K562 treated with DMSO at 1 percent for 24 hours (cell line): ENCODE measurements around the gene LRRC8E. TPM values are rescaled to one million over a fixed set of nuclear protein-coding genes. Genes with fewer than 3 reads are reported as not detected.

Experiments used
- total RNA-seq: library from RNA; unstranded; fragments of 300-600 nt; gene quantifications from 2 replicates; pipeline ENCODE4 v1.2.3, GENCODE V29; 2022; ENCODE audit warnings: low read depth; ENCODE audit not compliant: insufficient read depth

LRRC8E gene
- 7.1 and 8.5 TPM in 2 replicates for total RNA-seq

DNA sequence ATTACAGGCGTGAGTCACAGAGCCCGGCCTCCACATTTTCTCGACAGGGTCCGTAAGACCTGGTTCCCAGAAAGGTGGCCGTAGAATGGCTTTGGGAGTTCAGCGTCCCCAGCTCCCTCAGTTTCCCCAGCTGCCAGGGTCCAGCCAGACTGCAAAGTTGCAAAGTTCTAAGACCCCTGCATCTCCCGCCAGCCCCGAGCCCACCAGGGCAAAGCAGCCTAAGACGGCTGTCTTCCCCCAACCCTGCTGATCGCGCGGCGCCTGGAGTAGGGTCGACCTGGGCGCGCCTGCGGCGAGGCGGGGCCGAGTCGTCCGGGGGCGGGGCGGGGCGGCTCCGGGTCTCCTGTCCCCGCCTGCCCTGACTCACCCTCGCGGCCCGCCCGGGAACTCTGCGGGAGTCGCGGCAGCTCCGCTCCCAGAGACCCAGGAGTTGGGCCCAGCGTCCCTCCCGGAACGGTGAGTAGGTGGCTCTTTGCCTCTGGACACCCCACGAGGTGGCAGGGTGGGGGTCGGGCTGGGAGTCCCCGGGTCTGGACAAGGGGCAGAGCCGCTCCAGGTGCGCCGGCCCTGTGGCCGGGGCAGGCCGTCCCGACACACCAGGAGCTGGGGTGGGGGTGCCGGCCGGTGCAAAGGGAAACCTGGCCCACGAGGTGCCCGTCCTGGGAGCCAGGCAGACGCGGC is at the start of gene LRRC8E:
LRRC8E (plus strand) TSS at position 366 of the 681 bp plus-strand sequence. CDS start 7,094 bp downstream, outside the sequence.

GRCh38 chr19:7874076-7874896 is 14.0 kb upstream of the LRRC8E start, which contains the start of gene PRR36:
Gene PRR36, minus strand, starts transcription at chr19:7874390. Its CDS starts 701 bp downstream, at chr19:7873689.

DNA sequence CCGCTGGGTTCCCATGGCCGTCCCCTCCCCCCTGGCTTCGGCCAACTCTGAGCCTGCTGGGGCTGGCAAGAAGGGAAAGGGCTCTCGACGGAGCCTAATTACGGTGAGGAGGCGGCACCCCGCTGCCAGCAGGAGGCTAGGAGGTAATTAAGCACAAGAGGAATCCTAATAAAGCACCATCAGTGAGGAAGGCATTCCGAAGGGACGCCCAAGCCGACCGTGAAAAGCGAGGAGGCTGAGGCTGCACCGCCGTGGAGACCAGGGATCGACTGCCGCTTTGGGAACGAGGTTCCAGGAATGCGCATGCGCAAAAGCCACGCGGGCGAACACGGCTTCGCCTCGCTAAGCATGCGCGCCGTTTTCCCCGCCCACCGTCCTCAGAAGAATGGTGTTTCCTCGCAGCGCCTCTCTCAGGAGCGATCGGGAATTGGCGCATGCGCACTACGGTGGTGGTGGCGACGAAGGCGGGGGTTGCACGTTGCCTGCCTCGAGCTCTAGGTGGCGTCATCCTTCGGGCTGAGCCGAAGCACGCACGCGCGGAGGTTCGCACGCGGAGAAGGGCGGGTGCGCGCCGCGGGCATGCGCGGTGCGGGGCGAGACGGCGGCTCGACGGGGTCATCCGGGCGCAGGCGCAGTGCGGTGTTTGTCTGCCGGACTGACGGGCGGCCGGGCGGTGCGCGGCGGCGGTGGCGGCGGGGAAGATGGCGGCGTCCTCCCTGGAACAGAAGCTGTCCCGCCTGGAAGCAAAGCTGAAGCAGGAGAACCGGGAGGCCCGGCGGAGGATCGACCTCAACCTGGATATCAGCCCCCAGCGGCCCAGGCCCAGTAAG is 15.1 kb downstream of the LRRC8E start, which contains the start of gene MAP2K7:
MAP2K7 (plus strand) TSS at position 634 of the 830 bp plus-strand sequence; CDS start at position 702, 68 bp downstream.

GRCh38 chr19:7914598-7915045 is 26.3 kb downstream of the LRRC8E start, which contains the start of gene TGFBR3L:
Gene TGFBR3L, plus strand, starts transcription at chr19:7914830.

DNA sequence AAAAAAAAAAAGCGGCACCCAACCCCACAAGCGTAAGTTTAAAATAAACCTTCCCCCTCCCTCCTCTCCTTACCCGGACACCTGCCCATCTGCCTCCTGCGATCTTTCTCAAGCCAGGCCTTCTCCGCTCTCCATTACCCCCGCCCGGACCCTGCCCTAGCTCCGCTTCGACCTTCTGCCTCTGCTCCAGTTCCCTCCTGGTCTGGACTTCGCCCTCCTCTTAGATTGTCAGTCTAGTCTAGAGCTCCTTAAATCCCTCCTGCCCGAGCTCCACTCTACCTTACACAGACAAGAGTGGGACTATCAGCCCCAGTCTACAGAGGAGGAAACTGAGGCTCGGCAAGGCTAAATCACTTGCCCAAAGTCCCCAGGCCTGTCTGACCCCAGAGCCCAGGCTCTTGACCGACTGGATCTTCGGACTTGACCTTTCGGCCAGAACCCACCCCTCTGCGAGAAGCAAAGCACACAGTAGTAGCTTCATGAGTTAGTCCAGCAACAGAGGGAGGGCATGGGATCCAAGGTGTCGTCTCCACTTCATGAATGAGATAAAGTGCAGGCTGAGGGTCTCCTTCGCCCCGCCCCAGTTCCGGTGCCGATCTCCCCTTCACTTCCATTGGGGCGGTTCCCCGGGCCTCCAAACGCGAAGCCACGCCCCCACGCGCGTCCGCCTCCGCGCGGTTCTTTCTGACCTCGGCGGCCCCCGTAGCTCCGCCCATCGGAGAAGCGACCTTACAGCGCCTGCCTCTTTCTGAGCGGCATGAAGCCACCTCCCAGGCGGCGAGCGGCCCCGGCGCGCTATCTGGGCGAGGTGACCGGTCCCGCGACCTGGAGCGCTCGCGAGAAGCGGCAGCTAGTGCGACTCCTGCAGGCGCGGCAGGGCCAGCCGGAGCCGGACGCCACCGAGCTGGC is 31.6 kb downstream of the LRRC8E start, which contains the start of gene SNAPC2:
SNAPC2 (plus strand) TSS at position 729 of the 909 bp plus-strand sequence; CDS start at position 758, 29 bp downstream.

GRCh38 chr19:7926021-7926726 is 37.9 kb downstream of the LRRC8E start, which contains the start of gene CTXN1:
Gene CTXN1, minus strand, starts transcription at chr19:7926135. Its CDS starts 597 bp downstream, at chr19:7925538.

DNA sequence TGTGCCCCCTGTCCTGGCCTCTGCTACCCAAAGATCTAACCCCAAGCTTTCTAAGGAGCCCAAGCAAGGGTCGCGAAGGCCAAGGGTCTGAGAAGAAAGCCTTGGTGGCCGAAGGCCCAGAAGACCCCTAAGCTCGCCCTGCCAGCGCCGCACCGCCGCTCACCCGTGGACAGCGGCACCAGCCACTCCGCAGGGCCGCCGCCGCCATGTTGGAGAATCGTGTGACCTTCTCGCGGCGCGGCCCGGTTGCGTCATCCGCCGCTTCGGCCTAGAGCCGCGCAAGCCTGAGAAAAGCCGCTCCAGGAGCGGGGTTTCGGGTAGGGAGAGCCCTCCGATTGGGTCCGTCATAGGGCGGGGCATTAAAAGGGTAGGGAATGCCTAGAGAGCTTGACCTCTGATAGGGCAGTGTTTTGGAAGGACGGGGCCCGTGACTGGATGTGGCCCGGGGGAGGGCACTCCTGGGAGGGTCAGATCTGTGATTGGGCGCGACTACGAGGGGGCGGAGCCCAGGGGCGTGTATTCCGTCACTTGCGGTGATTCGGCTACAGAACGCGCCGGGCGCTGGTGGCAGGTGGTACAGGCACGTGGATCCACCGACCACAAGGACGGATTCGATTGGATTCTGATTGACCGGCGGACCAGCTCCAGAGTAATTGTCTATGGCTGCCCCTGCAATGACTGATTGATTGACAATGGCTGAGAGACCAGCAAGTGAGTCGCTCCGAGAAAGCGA is 55.3 kb downstream of the LRRC8E start, which contains the start of gene TIMM44:
TIMM44 (minus strand) TSS at position 223 of the 733 bp plus-strand sequence; CDS start at position 208, 15 bp downstream.

Other genes with a start within 250 kb of the LRRC8E start
- gene RETN, start 219.5 kb upstream of the LRRC8E start, total RNA-seq = not detected in 2 replicates
- 1.3 and 1.4 TPM in 2 replicates for gene MCEMP1, start 211.4 kb upstream of the LRRC8E start, total RNA-seq
- gene TRAPPC5, start 207.7 kb upstream of the LRRC8E start, total RNA-seq = 175 and 188 TPM in 2 replicates
- 0.70 and 0.95 TPM in 2 replicates for gene FCER2, start 186.4 kb upstream of the LRRC8E start, total RNA-seq
- gene CLEC4G, start 156.4 kb upstream of the LRRC8E start, total RNA-seq = not detected in 2 replicates
- gene CD209, start 141.0 kb upstream of the LRRC8E start, total RNA-seq = not detected in 2 replicates
- gene CLEC4M, start 125.3 kb upstream of the LRRC8E start, total RNA-seq = 0.54 TPM in 1 of 2 replicates, not detected in the other
- gene EVI5L, start 58.3 kb upstream of the LRRC8E start, total RNA-seq = 16.1 and 19.9 TPM in 2 replicates
- gene PRR36, start 14.1 kb upstream of the LRRC8E start, total RNA-seq = 0.44 TPM in 1 of 2 replicates, not detected in the other
- gene MAP2K7, start 15.4 kb downstream of the LRRC8E start, total RNA-seq = 40.0 and 44.3 TPM in 2 replicates
- gene TGFBR3L, start 26.3 kb downstream of the LRRC8E start, total RNA-seq = 2.2 and 3.2 TPM in 2 replicates
- 50.8 and 53.9 TPM in 2 replicates for gene SNAPC2, start 31.8 kb downstream of the LRRC8E start, total RNA-seq
- 7.3 and 8.5 TPM in 2 replicates for gene CTXN1, start 37.6 kb downstream of the LRRC8E start, total RNA-seq
- 141 and 148 TPM in 2 replicates for gene TIMM44, start 55.2 kb downstream of the LRRC8E start, total RNA-seq
- 76.0 and 85.4 TPM in 2 replicates for gene ELAVL1, start 117.1 kb downstream of the LRRC8E start, total RNA-seq
- gene CCL25, start 164.2 kb downstream of the LRRC8E start, total RNA-seq = not detected in 2 replicates